K562 (cell line): ENCODE measurements around the gene UTRN.

Experiments
- CTCF ChIP-seq, 3 experiments: IDR thresholded peaks in 2 of 3; conservative IDR thresholded peaks in 1 of 3; 2 replicates each; pipeline ENCODE4 v1.5.1; 2011 to 2012; ENCODE audit warnings: low read length in 3 of 3, mild to moderate bottlenecking in 3 of 3, control low read depth in 2 of 3, improper control_type of control experiment in 1 of 3, inconsistent platforms in 1 of 3, low read depth in 1 of 3, mixed read lengths in 1 of 3, moderate library complexity in 1 of 3; ENCODE audit not compliant: insufficient read depth in 2 of 3
- GABPB1 ChIP-seq: sonication (generic); formaldehyde crosslinking; IDR thresholded peaks from 2 replicates; pipeline ENCODE4 v1.8.0; 2022; ENCODE audit warnings: mild to moderate bottlenecking, missing genetic modification reagents
- HCFC1 ChIP-seq: IDR thresholded peaks from 2 replicates; pipeline ENCODE4 v1.6.1; 2012; ENCODE audit warnings: low read depth, low read length, improper control_type of control experiment
- HSF4 ChIP-seq: fragments of 250-450 bp; sonication (Bioruptor Pico); IDR thresholded peaks from 2 replicates; pipeline ENCODE4 v2.1.2; 2022; ENCODE audit warnings: mild to moderate bottlenecking, moderate library complexity, borderline replicate concordance
- MYBL2 ChIP-seq, 2 experiments: fragments of 450-650 bp in 1 of 2; sonication (generic) in 1 of 2; formaldehyde crosslinking in 1 of 2; IDR thresholded peaks; 2 replicates each; pipeline versions ENCODE4 v1.6.1 to v1.8.1; 2017 to 2022; ENCODE audit warnings: borderline replicate concordance in 1 of 2, inconsistent platforms in 1 of 2, low read depth in 1 of 2, mild to moderate bottlenecking in 1 of 2, missing genetic modification reagents in 1 of 2, moderate library complexity in 1 of 2
- POLR2A ChIP-seq: fragments of 450-650 bp; conservative IDR thresholded peaks from 2 replicates; pipeline ENCODE4 v1.6.1; 2016
- RREB1 ChIP-seq: fragments of 250-450 bp; sonication (Bioruptor Pico); IDR thresholded peaks from 2 replicates; pipeline ENCODE4 v1.4.0; 2020
- SMARCA5 ChIP-seq: fragments of 450-650 bp; IDR thresholded peaks from 2 replicates; pipeline ENCODE4 v1.6.1; 2016
- TAF1 ChIP-seq: IDR thresholded peaks from 2 replicates; pipeline ENCODE4 v1.6.1; 2011; ENCODE audit warnings: mild to moderate bottlenecking, low read length, moderate library complexity; ENCODE audit not compliant: insufficient read depth, control insufficient read depth, severe bottlenecking; ENCODE audit errors: extremely low read depth
- THRAP3 ChIP-seq: fragments of 450-650 bp; IDR thresholded peaks from 2 replicates; pipeline ENCODE4 v1.6.1; 2016; ENCODE audit warnings: mild to moderate bottlenecking, inconsistent platforms, borderline replicate concordance
- ZFP36 ChIP-seq: fragments of 150-350 bp; IDR thresholded peaks from 2 replicates; pipeline ENCODE4 v1.6.1; 2018; ENCODE audit warnings: low read length, low read depth; ENCODE audit not compliant: partially characterized antibody
- TF ChIP-seq, protein P1 (sequence below): sonication (generic); formaldehyde crosslinking; IDR thresholded peaks from 2 replicates; pipeline ENCODE4 v1.8.1; 2023; ENCODE audit warnings: mild to moderate bottlenecking, missing genetic modification reagents
- TF ChIP-seq, protein P2 (sequence below), 2 experiments: fragments of 450-650 bp; conservative IDR thresholded peaks; 2 replicates each; pipeline ENCODE4 v1.6.1; 2017; ENCODE audit warnings: mild to moderate bottlenecking in 2 of 2, moderate library complexity in 2 of 2

DNA sequence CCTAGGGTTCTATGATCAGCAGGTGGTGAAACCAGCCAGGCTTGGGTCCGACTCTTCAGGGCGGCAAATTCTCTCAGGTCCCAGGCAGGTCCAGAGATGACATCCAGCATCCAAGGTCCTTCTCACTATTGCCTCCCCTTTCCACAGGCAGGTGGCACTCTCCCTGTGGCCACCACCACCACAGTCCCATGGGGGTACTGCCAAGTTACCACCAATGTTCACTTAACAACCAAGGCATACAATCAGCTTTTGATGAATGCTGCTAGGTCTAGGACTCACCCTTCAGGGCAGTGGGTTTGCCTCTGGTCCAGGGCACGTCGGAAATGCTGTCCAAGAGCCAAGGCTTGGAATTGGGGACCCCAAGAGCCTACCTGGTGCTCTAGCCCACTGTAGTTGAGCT, 40.4 kb upstream of the UTRN start:
- no peak for TF ChIP-seq HCFC1
- no peak for TF ChIP-seq RREB1 (CRISPR knock-in tag)
- no peak for TF ChIP-seq ZFP36
- TF ChIP-seq, protein P1, sequence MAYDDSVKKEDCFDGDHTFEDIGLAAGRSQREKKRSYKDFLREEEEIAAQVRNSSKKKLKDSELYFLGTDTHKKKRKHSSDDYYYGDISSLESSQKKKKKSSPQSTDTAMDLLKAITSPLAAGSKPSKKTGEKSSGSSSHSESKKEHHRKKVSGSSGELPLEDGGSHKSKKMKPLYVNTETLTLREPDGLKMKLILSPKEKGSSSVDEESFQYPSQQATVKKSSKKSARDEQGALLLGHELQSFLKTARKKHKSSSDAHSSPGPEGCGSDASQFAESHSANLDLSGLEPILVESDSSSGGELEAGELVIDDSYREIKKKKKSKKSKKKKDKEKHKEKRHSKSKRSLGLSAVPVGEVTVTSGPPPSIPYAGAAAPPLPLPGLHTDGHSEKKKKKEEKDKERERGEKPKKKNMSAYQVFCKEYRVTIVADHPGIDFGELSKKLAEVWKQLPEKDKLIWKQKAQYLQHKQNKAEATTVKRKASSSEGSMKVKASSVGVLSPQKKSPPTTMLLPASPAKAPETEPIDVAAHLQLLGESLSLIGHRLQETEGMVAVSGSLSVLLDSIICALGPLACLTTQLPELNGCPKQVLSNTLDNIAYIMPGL (CRISPR knock-in tag): no peak
- TF ChIP-seq TAF1: no peak
- TF ChIP-seq, protein P2, sequence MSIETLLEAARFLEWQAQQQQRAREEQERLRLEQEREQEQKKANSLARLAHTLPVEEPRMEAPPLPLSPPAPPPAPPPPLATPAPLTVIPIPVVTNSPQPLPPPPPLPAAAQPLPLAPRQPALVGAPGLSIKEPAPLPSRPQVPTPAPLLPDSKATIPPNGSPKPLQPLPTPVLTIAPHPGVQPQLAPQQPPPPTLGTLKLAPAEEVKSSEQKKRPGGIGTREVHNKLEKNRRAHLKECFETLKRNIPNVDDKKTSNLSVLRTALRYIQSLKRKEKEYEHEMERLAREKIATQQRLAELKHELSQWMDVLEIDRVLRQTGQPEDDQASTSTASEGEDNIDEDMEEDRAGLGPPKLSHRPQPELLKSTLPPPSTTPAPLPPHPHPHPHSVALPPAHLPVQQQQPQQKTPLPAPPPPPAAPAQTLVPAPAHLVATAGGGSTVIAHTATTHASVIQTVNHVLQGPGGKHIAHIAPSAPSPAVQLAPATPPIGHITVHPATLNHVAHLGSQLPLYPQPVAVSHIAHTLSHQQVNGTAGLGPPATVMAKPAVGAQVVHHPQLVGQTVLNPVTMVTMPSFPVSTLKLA (conservative IDR thresholded peaks at IDR 0.05): no peak
- TF ChIP-seq GABPB1 (CRISPR knock-in tag): no peak
- no peak for TF ChIP-seq POLR2A
- 0 out of 6 replicates have a peak, but pooled peaks of 1 of the 3 experiments have one; percentile 4 for TF ChIP-seq CTCF (IDR thresholded peaks at IDR 0.05 in 2 of 3, conservative IDR thresholded peaks at IDR 0.05 in 1 of 3; ENCODE audit: insufficient read depth in 2 of 3, low read depth in 1 of 3, low read length in 3 of 3)
- TF ChIP-seq SMARCA5: no peak
- no peak for TF ChIP-seq HSF4 (CRISPR knock-in tag)
- no peak for TF ChIP-seq MYBL2 (IDR thresholded peaks at IDR 0.05; ENCODE audit: low read depth)
- no peak for TF ChIP-seq MYBL2 (CRISPR knock-in tag; IDR thresholded peaks at IDR 0.05; ENCODE audit: borderline replicate concordance)
- no peak for TF ChIP-seq THRAP3
